GM11168 (cell line): ENCODE data around the gene TOGARAM1.

Source experiments
- in situ Hi-C: fragments of 300-500 bp; cut with MboI; formaldehyde crosslinking; loops from one replicate; pipeline ENCODE4 v1.12.0; 2022; ENCODE audit warnings: low sequenced_read_pairs; ENCODE audit not compliant: unreplicated experiment

Gene TOGARAM1

GRCh38 chr14:44963044-44963528 is 1.1 kb downstream of the TOGARAM1 start:
- in situ Hi-C loops = no loop called here

DNA sequence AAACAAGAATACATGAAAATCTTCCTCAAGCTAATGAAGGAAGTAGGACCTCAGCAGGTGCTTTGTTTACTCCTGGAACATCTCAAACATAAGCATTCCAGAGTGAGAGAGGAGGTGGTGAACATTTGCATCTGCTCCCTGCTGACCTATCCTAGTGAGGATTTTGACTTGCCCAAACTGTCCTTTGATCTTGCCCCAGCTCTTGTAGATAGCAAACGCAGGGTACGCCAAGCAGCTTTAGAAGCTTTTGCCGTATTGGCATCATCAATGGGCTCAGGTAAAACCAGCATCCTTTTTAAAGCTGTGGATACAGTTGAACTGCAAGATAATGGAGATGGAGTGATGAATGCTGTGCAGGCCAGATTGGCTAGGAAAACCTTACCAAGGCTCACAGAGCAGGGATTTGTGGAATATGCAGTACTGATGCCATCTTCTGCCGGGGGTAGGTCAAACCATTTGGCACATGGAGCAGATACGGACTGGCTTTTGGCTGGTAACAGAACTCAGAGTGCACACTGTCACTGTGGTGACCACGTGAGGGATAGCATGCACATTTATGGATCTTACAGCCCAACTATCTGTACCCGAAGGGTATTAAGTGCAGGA is 1.9 kb downstream of the TOGARAM1 start:
- in situ Hi-C loops = no loop called here

GRCh38 chr14:44966601-44967336 is 4.8 kb downstream of the TOGARAM1 start:
- in situ Hi-C loops = no loop called here

DNA sequence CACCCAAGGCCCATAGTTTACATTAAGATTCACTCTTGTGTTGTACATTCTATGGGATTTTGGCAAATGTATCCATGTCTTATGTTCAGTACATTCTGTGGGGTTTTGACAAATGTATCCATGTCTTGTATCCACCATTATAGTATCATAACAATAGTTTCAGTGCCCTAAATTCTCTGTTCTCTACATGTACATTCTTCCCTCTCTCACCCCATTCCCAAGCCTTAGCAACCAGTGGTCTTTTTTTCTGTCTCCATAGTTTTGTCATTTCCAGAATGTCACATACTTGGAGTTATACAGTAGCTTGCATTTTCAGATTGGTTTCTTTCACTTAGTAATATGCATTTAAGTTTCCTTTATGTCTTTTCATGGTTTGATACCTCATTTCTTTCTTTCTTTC is 6.7 kb downstream of the TOGARAM1 start:
- in situ Hi-C loops = no loop called here

- in situ Hi-C loops = no loop called here
These were observed 8.9 kb downstream of the TOGARAM1 start for GRCh38 chr14:44970907-44971306.

DNA sequence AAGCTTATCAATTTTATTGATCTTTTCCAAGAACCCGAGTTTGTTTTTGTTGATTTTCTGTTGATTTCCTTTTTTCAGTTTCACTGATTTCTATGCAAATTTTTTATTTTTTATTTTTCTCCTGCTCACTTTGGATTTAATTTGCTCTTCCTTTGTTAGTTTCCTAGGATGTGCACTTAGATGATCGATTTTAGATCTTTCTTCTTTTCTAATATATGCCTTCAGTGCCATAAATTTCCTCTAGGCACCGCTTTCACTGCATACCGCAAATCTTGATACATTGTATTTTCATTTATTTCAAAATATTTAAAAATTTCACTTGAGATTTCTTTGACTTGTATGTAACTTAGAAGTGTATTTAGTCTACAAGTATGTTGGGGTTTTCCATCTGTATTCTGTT is 9.5 kb downstream of the TOGARAM1 start:
- in situ Hi-C loops = no loop called here

- in situ Hi-C loops = no loop called here
These were observed 17.3 kb downstream of the TOGARAM1 start for GRCh38 chr14:44979273-44979672.

- in situ Hi-C loops = no loop called here
These were observed 17.9 kb downstream of the TOGARAM1 start for GRCh38 chr14:44979740-44980356.

DNA sequence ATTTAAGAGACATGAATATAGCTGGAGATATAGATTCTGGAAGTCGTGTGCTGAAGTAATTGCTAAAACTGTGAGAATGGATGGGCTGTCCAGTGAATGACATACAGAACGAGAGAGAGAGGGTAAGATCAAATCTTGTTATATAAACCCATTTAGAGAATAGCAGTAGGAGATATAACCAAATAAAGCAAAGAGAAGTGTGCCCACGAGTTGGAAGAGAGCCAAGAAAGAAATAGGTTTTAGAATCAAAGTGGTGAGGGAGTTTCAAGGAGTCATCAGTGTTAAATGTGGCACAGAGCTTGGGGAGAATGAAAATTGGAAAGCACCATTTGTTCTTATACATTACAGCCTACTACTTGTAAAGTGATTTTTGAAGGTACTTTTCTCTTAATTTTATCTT is 19.2 kb downstream of the TOGARAM1 start:
- in situ Hi-C loops = no loop called here

DNA sequence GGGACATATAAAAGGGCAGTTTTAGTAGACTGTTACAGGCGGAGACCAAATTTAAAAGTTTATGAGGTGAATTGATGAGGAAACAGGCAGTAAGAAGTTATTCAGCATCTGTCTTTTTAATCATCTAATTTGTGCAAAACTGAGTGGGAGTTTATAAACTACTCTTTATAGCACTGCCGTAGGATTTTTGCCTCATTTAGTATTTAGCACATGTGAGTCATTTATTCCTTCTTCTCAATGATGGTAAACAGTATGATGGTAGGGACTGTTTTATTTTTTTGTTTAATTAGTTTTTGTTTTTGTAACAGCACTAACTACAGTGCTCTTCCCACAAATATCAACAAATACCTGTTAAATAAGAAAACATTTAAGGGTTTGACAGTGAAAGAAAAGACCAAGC is 20.6 kb downstream of the TOGARAM1 start:
- in situ Hi-C loops = no loop called here

GRCh38 chr14:44988694-44989093 is 26.7 kb downstream of the TOGARAM1 start:
- in situ Hi-C loops = no loop called here

- in situ Hi-C loops = no loop called here
These were observed 27.8 kb downstream of the TOGARAM1 start for GRCh38 chr14:44989497-44990440.

DNA sequence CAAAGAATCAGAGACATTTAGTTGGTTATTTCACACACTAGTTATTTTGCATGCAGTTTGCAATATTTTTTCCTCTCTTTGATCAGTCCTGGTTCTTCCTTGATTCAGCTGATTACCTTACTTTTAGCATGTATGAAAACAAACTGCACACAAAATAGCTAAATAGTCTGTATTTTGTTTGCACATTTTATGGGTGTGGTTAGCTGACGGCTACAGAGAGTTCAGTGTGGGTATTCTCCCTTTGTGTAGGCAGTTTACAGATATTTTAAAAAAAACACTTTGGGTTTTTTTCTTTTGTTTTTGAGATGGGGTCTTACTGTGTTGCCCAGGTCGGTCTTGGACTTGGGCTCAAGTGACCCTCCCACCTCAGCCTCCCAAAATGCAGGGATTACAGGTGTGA is 28.5 kb downstream of the TOGARAM1 start:
- in situ Hi-C loops = no loop called here

- in situ Hi-C loops = no loop called here
These were observed 33.2 kb downstream of the TOGARAM1 start for GRCh38 chr14:44995196-44995595.

DNA sequence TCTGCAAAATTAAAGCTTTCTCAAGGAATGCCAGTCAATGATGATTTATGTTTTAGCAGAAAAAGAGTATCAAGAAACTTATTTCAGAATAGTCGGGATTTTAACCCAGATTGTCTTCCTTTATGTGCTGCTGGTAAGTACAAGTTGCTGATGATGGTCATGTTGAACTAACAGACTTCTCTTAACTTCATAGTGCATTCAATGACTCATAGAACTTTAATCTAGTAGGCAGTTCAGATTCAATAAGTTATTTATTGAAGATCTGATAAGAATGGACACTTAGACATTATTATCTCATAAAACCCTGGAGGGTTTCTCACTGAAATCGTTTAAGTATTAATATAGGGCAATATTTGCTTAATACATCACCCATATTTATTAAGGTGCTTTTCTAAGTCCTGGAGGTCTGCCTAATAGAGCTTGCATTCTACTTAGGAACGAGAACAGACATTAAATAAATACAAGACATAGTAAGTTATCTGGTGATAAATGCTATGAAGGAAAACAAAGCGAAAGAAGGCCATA is 33.8 kb downstream of the TOGARAM1 start:
- in situ Hi-C loops = no loop called here

DNA sequence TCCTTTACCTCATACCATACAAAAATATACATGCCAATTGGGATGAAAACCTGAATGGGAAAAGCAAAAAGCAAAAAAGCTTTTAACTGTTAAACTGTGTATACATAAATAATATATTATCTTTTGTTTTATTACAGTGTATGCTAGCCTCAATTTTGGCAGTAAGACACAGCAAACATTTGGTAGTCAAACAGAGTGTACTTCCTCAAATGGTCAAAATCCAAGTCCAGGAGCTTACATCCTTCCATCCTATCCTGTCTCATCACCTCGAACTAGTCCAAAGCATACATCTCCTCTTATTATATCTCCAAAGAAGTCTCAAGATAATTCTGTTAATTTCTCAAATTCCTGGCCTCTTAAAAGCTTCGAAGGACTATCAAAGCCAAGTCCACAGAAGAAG is 41.9 kb downstream of the TOGARAM1 start:
- in situ Hi-C loops = no loop called here

- in situ Hi-C loops = no loop called here
These were observed 53.1 kb downstream of the TOGARAM1 start for GRCh38 chr14:45015133-45015532.

GRCh38 chr14:45028107-45028626 is 66.2 kb downstream of the TOGARAM1 start:
- in situ Hi-C loops = no loop called here

GRCh38 chr14:45034730-45035129 is 72.7 kb downstream of the TOGARAM1 start:
- in situ Hi-C loops = no loop called here

- in situ Hi-C loops = no loop called here
These were observed 76.3 kb downstream of the TOGARAM1 start for GRCh38 chr14:45038256-45038655.
